Keratinocyte (primary cell): ENCODE results near the gene TBC1D16. TPM values are rescaled to one million over a fixed set of nuclear protein-coding genes. Genes with fewer than 3 reads are reported as not detected.
A peak's percentile ranks its signal among the peaks of the same experiment; 100 is the strongest.

Source experiments
- DNase-seq: peaks from one replicate; pipeline ENCODE4 v3.0.0-alpha.2; 2011; ENCODE audit warnings: low read depth, missing footprints, low spot score
- FAIRE-seq: peaks from 2 replicates; lab custom pipeline; 2011; peaks lifted over from hg19 to GRCh38; lab: Jason Lieb, UNC
- H2AFZ ChIP-seq: 2 replicates; pipeline ENCODE4 v1.6.0; 2012; ENCODE audit warnings: low read length, control low read depth, inconsistent platforms; ENCODE audit not compliant: control insufficient read depth
- H3K27ac ChIP-seq: 2 replicates; pipeline ENCODE4 v1.5.1; 2011; ENCODE audit warnings: low read length; ENCODE audit not compliant: control insufficient read depth, insufficient read depth
- H3K27me3 ChIP-seq: 3 replicates; pipeline ENCODE4 v1.6.0; 2011; ENCODE audit warnings: low read length; ENCODE audit not compliant: control insufficient read depth, insufficient read depth; ENCODE audit errors: extremely low read depth
- H3K36me3 ChIP-seq, 2 experiments: 2 replicates in 1 of 2; 3 replicates in 1 of 2; pipeline ENCODE4 v1.5.1; 2011; ENCODE audit warnings: low read length in 2 of 2, mild to moderate bottlenecking in 1 of 2; ENCODE audit not compliant: control insufficient read depth in 2 of 2, insufficient read depth in 2 of 2; ENCODE audit errors: extremely low read depth in 1 of 2
- H3K4me1 ChIP-seq: 3 replicates; pipeline ENCODE4 v1.5.1; 2011; ENCODE audit warnings: low read length; ENCODE audit not compliant: control insufficient read depth, insufficient read depth; ENCODE audit errors: extremely low read depth
- H3K4me2 ChIP-seq: 3 replicates; pipeline ENCODE4 v1.6.0; 2011; ENCODE audit warnings: low read depth, low read length; ENCODE audit not compliant: control insufficient read depth, insufficient read depth; ENCODE audit errors: extremely low read depth
- H3K4me3 ChIP-seq, 3 experiments: fragments of 200-600 bp in 1 of 3; sonication (generic) in 1 of 3; 2 replicates in 2 of 3; 3 replicates in 1 of 3; pipeline ENCODE4 v1.5.1; 2011 to 2016; ENCODE audit warnings: low read length in 3 of 3, mild to moderate bottlenecking in 3 of 3, control low read depth in 2 of 3, inconsistent platforms in 1 of 3, low read depth in 1 of 3, mixed read lengths in 1 of 3, mixed run types in 1 of 3, moderate library complexity in 1 of 3; ENCODE audit not compliant: control insufficient read depth in 2 of 3, insufficient read depth in 2 of 3; ENCODE audit errors: extremely low read depth in 1 of 3
- H3K79me2 ChIP-seq: 2 replicates; pipeline ENCODE4 v1.6.0; 2012; ENCODE audit warnings: low read length; ENCODE audit not compliant: control insufficient read depth, insufficient read depth
- H3K9ac ChIP-seq: 3 replicates; pipeline ENCODE4 v1.6.0; 2011; ENCODE audit warnings: low read length; ENCODE audit not compliant: control insufficient read depth, insufficient read depth; ENCODE audit errors: extremely low read depth
- H3K9me1 ChIP-seq: 3 replicates; pipeline ENCODE4 v1.6.0; 2011; ENCODE audit warnings: low read length; ENCODE audit not compliant: control insufficient read depth, insufficient read depth; ENCODE audit errors: extremely low read depth
- H3K9me3 ChIP-seq: 2 replicates; pipeline ENCODE4 v1.5.1; 2012; ENCODE audit warnings: low read depth, low read length; ENCODE audit not compliant: control insufficient read depth
- H4K20me1 ChIP-seq: 3 replicates; pipeline ENCODE4 v1.6.0; 2011; ENCODE audit warnings: low read length; ENCODE audit not compliant: control insufficient read depth, insufficient read depth; ENCODE audit errors: extremely low read depth
- CTCF ChIP-seq, 3 experiments: IDR thresholded peaks in 1 of 3; conservative IDR thresholded peaks in 1 of 3; optimal IDR thresholded peaks in 1 of 3; 2 replicates in 2 of 3; 3 replicates in 1 of 3; pipeline versions ENCODE3 to v1.5.1; 2011; ENCODE audit warnings: low read length in 3 of 3, mild to moderate bottlenecking in 3 of 3, moderate library complexity in 2 of 3, control low read depth in 1 of 3, inconsistent platforms in 1 of 3; ENCODE audit not compliant: insufficient read depth in 2 of 3; ENCODE audit errors: extremely low read depth in 1 of 3
- EZH2 ChIP-seq: IDR thresholded peaks from one replicate; pipeline ENCODE4 v1.6.1; 2012; ENCODE audit warnings: inconsistent platforms, mild to moderate bottlenecking, low read length, moderate library complexity
- dilution Hi-C: fragments of 300-500 bp; cut with MboI; formaldehyde crosslinking; loops from one replicate; pipeline ENCODE4 v1.7.0; 2020; ENCODE audit warnings: low sequenced_read_pairs; ENCODE audit not compliant: extremely low pct_ligation_motif_present
- polyA plus RNA-seq, 5 experiments: library from polyadenylated mRNA; depleted of rRNA in 3 of 5; stranded (reverse) in 3 of 5; stranded (forward) in 1 of 5; unstranded in 1 of 5; fragments of >200 nt; gene quantifications; 1 replicate in 1 of 5; 2 replicates in 3 of 5; 3 replicates in 1 of 5; pipeline versions ENCODE4 v1.2.1 to v1.2.3, GENCODE V29; 2011 to 2012; ENCODE audit warnings: missing spikeins in 2 of 5, low read depth in 1 of 5, low replicate concordance in 1 of 5

TBC1D16 gene
- polyA plus RNA-seq, 1 donor (not counting 4 experiments of a cell fraction or from before 2014, with no cell fraction given): 8.6 TPM

DNA sequence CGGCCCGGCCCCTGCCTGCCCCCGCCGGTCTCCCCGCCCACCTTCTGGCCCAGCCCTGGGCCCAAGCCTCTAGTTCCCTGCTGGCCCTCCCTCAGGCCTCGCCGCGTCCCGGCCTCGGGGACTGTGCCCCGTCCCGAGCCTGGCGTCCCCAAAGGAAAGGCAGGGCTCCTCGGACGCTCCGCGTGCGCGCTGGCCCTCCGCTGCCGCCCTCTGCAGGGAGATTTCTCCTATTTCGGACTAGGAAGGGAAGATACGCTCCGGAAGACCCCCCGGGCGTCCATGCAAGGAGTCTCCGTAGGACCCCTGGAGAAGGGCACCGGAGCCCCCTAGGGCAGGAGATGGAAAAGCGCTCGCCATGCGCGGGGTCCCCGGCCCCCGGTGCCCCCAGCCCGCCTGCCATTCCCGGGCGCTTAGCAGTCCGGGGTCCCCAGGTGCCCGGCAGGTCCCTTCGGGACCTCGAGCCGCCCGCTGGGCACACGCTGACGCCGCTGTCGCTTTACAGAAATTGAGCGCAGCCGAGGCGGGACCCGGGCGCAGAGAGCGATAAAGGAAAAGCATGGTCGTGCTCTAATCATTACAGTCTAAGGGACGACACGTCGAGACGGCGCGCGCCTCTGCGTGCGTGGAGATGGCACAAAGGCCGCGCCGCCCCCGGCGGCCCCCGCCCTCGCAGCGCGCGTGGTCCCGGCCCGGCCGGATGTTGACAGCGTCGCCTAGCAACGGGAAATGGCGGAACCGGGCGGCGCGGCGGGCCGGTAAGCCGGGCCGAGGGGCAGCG lies 454 bp upstream of the TBC1D16 start, which contains the start of gene CCDC40:
TSS of gene CCDC40 (plus strand) at position 706 of the 778 bp plus-strand sequence. CDS start at position 727, 21 bp downstream.
- H3K79me2 ChIP-seq: peaks cover 14% of the 10 kb centered on the region
- H2AFZ ChIP-seq: peak within 1 kb of the TSS; percentile 96
- H3K27ac ChIP-seq: peak within 1 kb of the TSS; percentile 74
- no peak for FAIRE-seq
- no peaks in the 10 kb centered on the region for H3K9me3 ChIP-seq
- H3K4me3 ChIP-seq: peak within 1 kb of the TSS; percentile 79 to 82 (median 81)
- no peaks in the 10 kb centered on the region for H3K9me1 ChIP-seq
- H3K9ac ChIP-seq: peak within 1 kb of the TSS; percentile 89
- dilution Hi-C loops: no loop called here
- H3K4me1 ChIP-seq: peaks cover 7% of the 10 kb centered on the region
- H4K20me1 ChIP-seq: no peaks in the 10 kb centered on the region
- no peaks in the 10 kb centered on the region for H3K36me3 ChIP-seq
- TF ChIP-seq CTCF (optimal IDR thresholded peaks at IDR 0.05 in 1 of 3, IDR thresholded peaks at IDR 0.05 in 1 of 3, conservative IDR thresholded peaks at IDR 0.05 in 1 of 3; ENCODE audit: extremely low read depth in 1 of 3, insufficient read depth in 2 of 3, low read length in 3 of 3) (peak in 1 of 3 experiments; percentile 38), EZH2 (no peak)
- DNase-seq: no peak
- H3K27me3 ChIP-seq: no peaks in the 10 kb centered on the region
- H3K4me2 ChIP-seq: peak within 1 kb of the TSS; percentile 96

- H3K79me2 ChIP-seq: peaks cover 20% of the 10 kb centered on the region
- H3K9me3 ChIP-seq: no peaks in the 10 kb centered on the region
- dilution Hi-C loops: no loop called here
- no peaks in the 10 kb centered on the region for H3K36me3 ChIP-seq
- no peak for FAIRE-seq
- peak overlapping the region; percentile 3 for H2AFZ ChIP-seq
- DNase-seq: no peak
- no peaks in the 10 kb centered on the region for H3K9me1 ChIP-seq
- no peak for TF ChIP-seq CTCF (optimal IDR thresholded peaks at IDR 0.05 in 1 of 3, IDR thresholded peaks at IDR 0.05 in 1 of 3, conservative IDR thresholded peaks at IDR 0.05 in 1 of 3; ENCODE audit: extremely low read depth in 1 of 3, insufficient read depth in 2 of 3, low read length in 3 of 3)
- TF ChIP-seq EZH2: no peak
- H3K9ac ChIP-seq: peak overlapping the region; percentile 84
- H4K20me1 ChIP-seq: peaks cover 3% of the 10 kb centered on the region
- peaks cover 13% of the 10 kb centered on the region for H3K4me1 ChIP-seq
- H3K27me3 ChIP-seq: no peaks in the 10 kb centered on the region
- peak overlapping the region; percentile 62 to 82 (median 68) for H3K4me3 ChIP-seq
- H3K27ac ChIP-seq: peak overlapping the region; percentile 56
- H3K4me2 ChIP-seq: peak overlapping the region; percentile 96
These were observed 633 bp downstream of the TBC1D16 start for GRCh38 chr17:80034791-80035686.
